Measurements from ENCODE around the gene NFIA. TPM values are rescaled to one million over a fixed set of nuclear protein-coding genes. Genes with fewer than 3 reads are reported as not detected.

Gene NFIA
- total and polyA plus RNA-seq, 7 experiments from 2014 or later = 1.0 to 8.6 (median 5.9) TPM

DNA sequence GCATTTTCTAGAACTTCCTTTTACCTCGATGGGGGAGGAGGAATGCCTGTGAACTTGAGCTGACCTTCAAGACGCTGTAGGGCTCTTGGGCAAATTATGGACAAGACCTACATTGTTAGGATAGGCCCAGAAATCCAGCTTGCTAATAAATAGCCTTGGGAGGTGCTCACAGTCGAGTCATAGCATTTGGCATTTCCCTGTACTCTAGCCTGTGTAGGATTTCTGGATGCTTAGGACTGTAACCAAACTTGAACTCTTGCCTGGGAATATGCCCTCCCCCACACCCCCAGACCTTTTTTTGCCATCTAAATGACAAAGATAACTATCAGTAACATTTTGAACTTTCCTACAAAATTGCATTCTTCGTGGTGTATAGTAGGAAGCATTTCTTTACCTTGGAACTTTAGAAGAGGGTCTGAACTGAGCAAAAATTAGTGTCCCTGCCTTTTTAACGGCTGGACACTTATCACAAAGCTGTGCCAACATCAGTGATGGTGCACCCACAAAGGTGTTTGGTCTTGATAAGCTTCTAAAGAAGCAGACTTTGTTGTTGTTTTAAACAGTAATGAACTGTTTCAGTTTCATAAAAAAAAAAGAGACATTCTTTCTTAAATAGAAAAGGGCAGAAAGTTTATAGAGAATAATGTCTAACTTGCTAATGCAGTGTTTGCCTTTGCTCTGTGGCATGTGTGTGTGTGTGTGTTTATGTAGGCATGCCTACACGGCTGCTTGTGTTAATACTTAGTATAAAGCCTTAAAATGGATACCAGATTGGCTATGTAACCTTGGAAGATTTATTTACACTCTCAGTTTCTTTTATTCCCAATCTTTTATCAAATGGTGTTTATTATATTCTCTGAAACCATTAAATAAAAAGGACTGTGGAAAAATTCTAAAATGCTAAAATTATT, 88.2 kb downstream of the NFIA start:
- H3K4me3 ChIP-seq (ENCODE audit: low read length) = no peak overlapping the region
- H3K4me1 ChIP-seq (ENCODE audit: control insufficient read depth in 2 of 2, insufficient read depth in 2 of 2, low read length in 2 of 2) = no peaks in the 10 kb centered on the region
- no peak overlapping the region for H3K4me3 Mint-ChIP-seq
- H3K27me3 ChIP-seq (ENCODE audit: control insufficient read depth in 2 of 2, insufficient read depth in 2 of 2, low read length in 2 of 2) = no peaks in the 10 kb centered on the region
- peaks cover 0 to 4% (median 0%) of the 10 kb centered on the region in 5 donors for H3K36me3 Mint-ChIP-seq
- H3K27me3 Mint-ChIP-seq = peaks cover 0 to 34% (median 5%) of the 10 kb centered on the region in 5 donors
- no peak overlapping the region for H3K27ac Mint-ChIP-seq
- DNase-seq (no peak), ATAC-seq (no peak)
- ChIA-PET POLR2A (no interaction called here), CTCF (no interaction called here)
- intact Hi-C loops (cut with micrococcal nuclease) = no loop called here
- no peaks in the 10 kb centered on the region for H3K9me3 Mint-ChIP-seq
- H3K4me1 Mint-ChIP-seq = no peaks in the 10 kb centered on the region
- H3K9me3 ChIP-seq (ENCODE audit: control insufficient read depth in 2 of 3, low read length in 3 of 3) = no peaks in the 10 kb centered on the region
- H3K36me3 ChIP-seq (ENCODE audit: control insufficient read depth in 2 of 3, insufficient read depth in 3 of 3, low read length in 3 of 3) = no peaks in the 10 kb centered on the region
- H3K27ac ChIP-seq (ENCODE audit: low read depth, low read length) = no peak overlapping the region

DNA sequence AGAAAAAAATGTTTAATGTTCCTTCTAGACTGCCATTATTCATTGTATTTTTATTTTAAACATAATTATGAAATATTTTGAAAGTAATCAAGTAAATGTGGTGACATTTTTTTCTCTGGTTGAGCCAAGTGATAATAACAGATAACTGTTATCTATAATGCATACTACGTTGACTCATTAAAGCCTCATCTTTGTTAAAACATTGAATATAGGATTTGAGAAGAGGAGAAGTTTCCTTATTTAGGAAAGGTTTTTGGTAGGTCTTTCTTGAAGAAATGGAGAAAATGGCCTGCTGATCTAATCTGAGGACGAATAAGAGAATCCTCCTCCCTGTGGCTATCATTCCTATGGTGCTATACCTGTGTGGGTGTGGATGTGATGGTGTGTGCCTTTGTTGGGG, 89.0 kb downstream of the NFIA start:
- Mint-ChIP-seq H3K36me3 (peaks cover 0 to 4% (median 0%) of the 10 kb centered on the region in 5 donors), H3K27ac (no peak overlapping the region), H3K4me1 (no peaks in the 10 kb centered on the region), H3K27me3 (peaks cover 0 to 31% (median 8%) of the 10 kb centered on the region in 5 donors), H3K4me3 (no peak overlapping the region), H3K9me3 (no peaks in the 10 kb centered on the region)
- intact Hi-C loops (cut with micrococcal nuclease) = no loop called here
- ChIA-PET POLR2A (no interaction called here), CTCF (no interaction called here)
- Histone ChIP-seq H3K27me3 (ENCODE audit: control insufficient read depth in 2 of 2, insufficient read depth in 2 of 2, low read length in 2 of 2) (no peaks in the 10 kb centered on the region), H3K27ac (ENCODE audit: low read depth, low read length) (no peak overlapping the region), H3K36me3 (ENCODE audit: control insufficient read depth in 2 of 3, insufficient read depth in 3 of 3, low read length in 3 of 3) (no peaks in the 10 kb centered on the region), H3K4me3 (ENCODE audit: low read length) (no peak overlapping the region), H3K9me3 (ENCODE audit: control insufficient read depth in 2 of 3, low read length in 3 of 3) (no peaks in the 10 kb centered on the region), H3K4me1 (ENCODE audit: control insufficient read depth in 2 of 2, insufficient read depth in 2 of 2, low read length in 2 of 2) (no peaks in the 10 kb centered on the region)
- DNase-seq (no peak), ATAC-seq (no peak)

DNA sequence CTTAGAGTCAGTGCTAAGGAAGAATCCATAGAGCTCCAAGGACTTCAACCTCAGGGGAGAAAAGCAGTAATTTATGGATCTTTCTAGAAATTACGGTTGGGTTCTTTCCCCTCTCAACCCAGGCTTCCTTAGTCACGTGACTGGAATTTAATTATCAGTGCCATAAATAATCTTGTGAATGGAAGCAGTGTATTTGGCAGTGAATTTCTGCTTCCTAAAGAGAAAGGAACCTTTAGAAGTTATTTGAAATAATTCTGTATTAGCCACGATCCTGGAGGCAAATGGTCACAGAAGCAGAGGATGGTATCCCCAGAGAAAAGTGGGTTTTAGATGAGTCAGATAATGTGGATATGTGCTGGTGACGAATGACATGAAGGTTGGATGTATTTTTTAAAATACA, 89.6 kb downstream of the NFIA start:
- POLR2A ChIA-PET = no interaction called here
- no peaks in the 10 kb centered on the region for H3K4me1 Mint-ChIP-seq

DNA sequence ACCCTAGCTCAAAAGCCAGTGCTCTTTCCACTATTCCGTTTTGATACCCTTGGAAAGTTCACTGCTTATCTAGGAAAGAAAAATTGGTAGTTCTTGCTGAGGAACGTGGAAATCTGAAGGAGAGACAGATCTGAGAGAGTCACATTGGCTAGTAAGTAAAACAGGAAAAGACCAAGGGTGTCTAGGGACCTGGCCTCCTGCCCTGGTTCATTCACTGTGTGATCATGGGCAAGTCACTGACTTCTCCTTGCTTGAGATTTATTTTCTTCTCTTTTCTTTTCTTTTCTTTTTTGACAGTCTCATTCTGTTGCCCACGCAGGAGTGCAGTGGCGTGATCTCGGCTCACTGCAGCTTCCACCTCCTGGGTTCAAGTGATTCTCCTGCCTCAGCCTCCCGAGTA, 90.8 kb downstream of the NFIA start:
- H3K36me3 Mint-ChIP-seq = peaks cover 0 to 4% (median 0%) of the 10 kb centered on the region in 5 donors
- Histone ChIP-seq H3K9me3 (ENCODE audit: control insufficient read depth in 2 of 3, low read length in 3 of 3) (no peaks in the 10 kb centered on the region), H3K4me1 (ENCODE audit: control insufficient read depth in 2 of 2, insufficient read depth in 2 of 2, low read length in 2 of 2) (no peaks in the 10 kb centered on the region), H3K27me3 (ENCODE audit: control insufficient read depth in 2 of 2, insufficient read depth in 2 of 2, low read length in 2 of 2) (no peaks in the 10 kb centered on the region), H3K4me3 (ENCODE audit: low read length) (no peak overlapping the region), H3K36me3 (ENCODE audit: control insufficient read depth in 2 of 3, insufficient read depth in 3 of 3, low read length in 3 of 3) (no peaks in the 10 kb centered on the region), H3K27ac (ENCODE audit: low read depth, low read length) (no peak overlapping the region)
- intact Hi-C loops (cut with micrococcal nuclease) = no loop called here
- ATAC-seq (no peak), DNase-seq (no peak)
- ChIA-PET POLR2A (no interaction called here), CTCF (interaction anchor here (0.7 kb wide), 1 partner anchor 24 kb away, joined by 3 read pairs; no protein-coding TSS in a partner anchor)
- H3K27me3 Mint-ChIP-seq = peaks cover 0 to 21% (median 9%) of the 10 kb centered on the region in 5 donors
- H3K9me3 Mint-ChIP-seq = no peaks in the 10 kb centered on the region
- no peaks in the 10 kb centered on the region for H3K4me1 Mint-ChIP-seq
- no peak overlapping the region for H3K27ac Mint-ChIP-seq
- no peak overlapping the region for H3K4me3 Mint-ChIP-seq

More for the DNA sequence above, 89.6 kb downstream of the NFIA start:
- peaks cover 0 to 4% (median 0%) of the 10 kb centered on the region in 5 donors for H3K36me3 Mint-ChIP-seq
- peaks cover 0 to 27% (median 8%) of the 10 kb centered on the region in 5 donors for H3K27me3 Mint-ChIP-seq
- no peak overlapping the region for H3K4me3 Mint-ChIP-seq
- H3K9me3 Mint-ChIP-seq = no peaks in the 10 kb centered on the region
- no peak overlapping the region for H3K4me3 ChIP-seq (ENCODE audit: low read length)
- CTCF ChIA-PET = no interaction called here
- H3K27ac ChIP-seq (ENCODE audit: low read depth, low read length) = no peak overlapping the region
- H3K9me3 ChIP-seq (ENCODE audit: control insufficient read depth in 2 of 3, low read length in 3 of 3) = no peaks in the 10 kb centered on the region
- H3K27ac Mint-ChIP-seq = no peak overlapping the region
- intact Hi-C loops (cut with micrococcal nuclease) = no loop called here
- ATAC-seq (no peak), DNase-seq (no peak)
- H3K36me3 ChIP-seq (ENCODE audit: control insufficient read depth in 2 of 3, insufficient read depth in 3 of 3, low read length in 3 of 3) = no peaks in the 10 kb centered on the region
- no peaks in the 10 kb centered on the region for H3K27me3 ChIP-seq (ENCODE audit: control insufficient read depth in 2 of 2, insufficient read depth in 2 of 2, low read length in 2 of 2)
- no peaks in the 10 kb centered on the region for H3K4me1 ChIP-seq (ENCODE audit: control insufficient read depth in 2 of 2, insufficient read depth in 2 of 2, low read length in 2 of 2)

DNA sequence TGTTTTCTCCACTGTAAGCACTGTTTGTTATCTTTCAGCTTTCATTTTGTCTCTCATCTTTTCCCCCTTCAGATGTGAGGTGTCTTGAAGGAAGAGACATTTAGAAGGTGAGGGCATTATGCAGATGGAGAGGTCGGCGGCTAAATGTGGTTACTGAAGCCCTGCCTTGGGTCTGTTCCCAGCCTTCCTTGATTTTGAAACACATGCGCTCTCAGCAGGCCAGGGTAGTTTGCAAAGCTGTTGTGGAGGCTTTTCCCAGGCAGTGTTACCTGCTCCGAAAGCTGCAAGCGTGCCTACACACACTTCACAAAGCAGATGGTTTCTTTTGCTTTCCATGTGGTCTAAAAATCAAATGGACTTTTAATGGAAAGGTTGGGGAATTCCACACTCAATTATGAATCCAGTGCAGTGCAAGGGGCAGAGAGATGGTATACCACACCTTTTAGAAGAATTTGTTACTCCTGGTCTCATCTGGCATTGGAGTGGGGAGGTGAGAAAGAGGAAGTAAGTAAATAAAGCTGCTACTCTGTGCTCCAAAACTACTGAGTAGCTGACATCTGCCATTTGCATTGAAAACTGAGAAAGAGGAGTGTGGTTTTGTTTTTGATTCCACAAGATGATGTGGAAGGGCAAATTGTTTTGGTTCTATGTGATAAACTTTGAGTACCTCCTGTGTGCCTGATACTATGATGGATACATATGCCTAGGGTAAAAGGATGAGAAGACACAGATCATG, 91.9 kb downstream of the NFIA start:
- no peak overlapping the region for H3K4me3 Mint-ChIP-seq
- peaks cover 0 to 4% (median 0%) of the 10 kb centered on the region in 5 donors for H3K36me3 Mint-ChIP-seq
- no peaks in the 10 kb centered on the region for H3K36me3 ChIP-seq (ENCODE audit: control insufficient read depth in 2 of 3, insufficient read depth in 3 of 3, low read length in 3 of 3)
- H3K27me3 Mint-ChIP-seq = peaks cover 0 to 17% (median 8%) of the 10 kb centered on the region in 5 donors
- H3K4me1 ChIP-seq (ENCODE audit: control insufficient read depth in 2 of 2, insufficient read depth in 2 of 2, low read length in 2 of 2) = no peaks in the 10 kb centered on the region
- intact Hi-C loops (cut with micrococcal nuclease) = no loop called here
- H3K27ac Mint-ChIP-seq = no peak overlapping the region
- no peak overlapping the region for H3K4me3 ChIP-seq (ENCODE audit: low read length)
- no peaks in the 10 kb centered on the region for H3K9me3 ChIP-seq (ENCODE audit: control insufficient read depth in 2 of 3, low read length in 3 of 3)
- H3K27me3 ChIP-seq (ENCODE audit: control insufficient read depth in 2 of 2, insufficient read depth in 2 of 2, low read length in 2 of 2) = no peaks in the 10 kb centered on the region
- ATAC-seq (no peak), DNase-seq (no peak)
- POLR2A ChIA-PET = no interaction called here
- no peak overlapping the region for H3K27ac ChIP-seq (ENCODE audit: low read depth, low read length)
- H3K4me1 Mint-ChIP-seq = no peaks in the 10 kb centered on the region
- H3K9me3 Mint-ChIP-seq = no peaks in the 10 kb centered on the region
- CTCF ChIA-PET = no interaction called here

DNA sequence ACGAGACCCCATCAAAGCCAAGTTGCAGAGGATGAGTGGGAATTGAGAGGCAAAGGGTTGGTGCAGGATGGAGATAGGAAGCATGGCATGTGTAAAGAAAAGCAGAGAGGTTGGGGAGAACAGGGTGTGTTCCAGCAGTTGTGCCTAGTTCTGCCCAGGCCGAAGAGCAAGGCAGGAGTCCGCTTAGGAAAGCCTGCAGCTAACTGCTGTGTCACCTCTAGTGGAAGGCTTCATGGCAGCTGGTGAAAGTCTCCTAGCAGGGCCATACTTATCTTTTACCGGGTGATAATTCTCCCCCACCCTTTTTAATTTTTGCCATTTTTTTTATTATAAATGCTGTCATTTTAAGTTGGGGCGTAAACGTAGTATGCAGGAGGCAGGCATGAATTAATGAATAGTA, 93.6 kb downstream of the NFIA start:
- Histone ChIP-seq H3K27me3 (ENCODE audit: control insufficient read depth in 2 of 2, insufficient read depth in 2 of 2, low read length in 2 of 2) (no peaks in the 10 kb centered on the region), H3K4me1 (ENCODE audit: control insufficient read depth in 2 of 2, insufficient read depth in 2 of 2, low read length in 2 of 2) (no peaks in the 10 kb centered on the region), H3K27ac (ENCODE audit: low read depth, low read length) (no peak overlapping the region), H3K9me3 (ENCODE audit: control insufficient read depth in 2 of 3, low read length in 3 of 3) (no peaks in the 10 kb centered on the region), H3K4me3 (ENCODE audit: low read length) (no peak overlapping the region), H3K36me3 (ENCODE audit: control insufficient read depth in 2 of 3, insufficient read depth in 3 of 3, low read length in 3 of 3) (no peaks in the 10 kb centered on the region)
- CTCF ChIA-PET = interaction anchor here (0.6 kb wide), 1 partner anchor 102 kb away, joined by 4 read pairs; no protein-coding TSS in a partner anchor
- Mint-ChIP-seq H3K4me1 (no peaks in the 10 kb centered on the region), H3K4me3 (no peak overlapping the region), H3K27me3 (peaks cover 0 to 10% (median 8%) of the 10 kb centered on the region in 5 donors), H3K9me3 (no peaks in the 10 kb centered on the region), H3K36me3 (peaks cover 0 to 4% (median 0%) of the 10 kb centered on the region in 5 donors), H3K27ac (no peak overlapping the region)
- POLR2A ChIA-PET = no interaction called here
- DNase-seq (no peak), ATAC-seq (no peak)
- intact Hi-C loops (cut with micrococcal nuclease) = no loop called here

Data from naive thymus-derived CD4-positive, alpha-beta T cell (primary cell).